Sigmoid colon (tissue), 4 donors: ENCODE measurements around the gene LRRC1.

Experiments
- EP300 ChIP-seq, 4 donors: sonication (generic); formaldehyde crosslinking; IDR thresholded peaks; one replicate each; pipeline ENCODE4 v1.6.1; 2017; ENCODE audit warnings: antibody characterized with exemption in 4 of 4
- POLR2A ChIP-seq, 2 donors: fragments of 450-650 bp; IDR thresholded peaks; one replicate each; pipeline ENCODE4 v1.6.1; 2016; ENCODE audit warnings: antibody characterized with exemption in 2 of 2, mild to moderate bottlenecking in 2 of 2, moderate library complexity in 2 of 2
- POLR2AphosphoS5 ChIP-seq, 4 donors: sonication (generic); formaldehyde crosslinking; IDR thresholded peaks; one replicate each; pipeline ENCODE4 v1.6.1; 2017; ENCODE audit warnings: antibody characterized with exemption in 4 of 4
- TF ChIP-seq, protein P1 (sequence below), 4 experiments: fragments of 450-650 bp in 3 of 4; fragments of 200-600 bp in 1 of 4; IDR thresholded peaks; one replicate each; pipeline ENCODE4 v1.5.1; 2016 to 2019; ENCODE audit warnings: antibody characterized with exemption in 4 of 4, mild to moderate bottlenecking in 3 of 4, moderate library complexity in 2 of 4

DNA sequence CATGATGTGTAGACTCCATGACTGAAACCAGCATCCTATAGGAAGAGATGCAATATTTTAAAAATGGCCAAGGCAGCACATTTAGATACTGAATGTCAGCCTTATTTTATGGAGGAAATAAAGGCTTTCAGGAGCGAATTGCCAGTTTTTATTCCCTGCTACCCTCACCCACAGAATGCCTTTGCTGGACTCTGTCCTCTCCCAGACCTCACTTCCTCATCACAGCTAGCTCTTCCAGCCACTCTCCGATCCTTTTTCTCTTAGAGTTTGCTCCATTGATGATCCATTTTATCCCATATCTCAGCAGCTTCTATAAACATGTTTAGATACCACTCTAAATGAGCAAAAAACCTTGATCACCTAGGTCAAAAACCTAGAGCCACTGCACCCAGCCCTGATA, 137.7 kb downstream of the LRRC1 start:
- TF ChIP-seq, protein P1, sequence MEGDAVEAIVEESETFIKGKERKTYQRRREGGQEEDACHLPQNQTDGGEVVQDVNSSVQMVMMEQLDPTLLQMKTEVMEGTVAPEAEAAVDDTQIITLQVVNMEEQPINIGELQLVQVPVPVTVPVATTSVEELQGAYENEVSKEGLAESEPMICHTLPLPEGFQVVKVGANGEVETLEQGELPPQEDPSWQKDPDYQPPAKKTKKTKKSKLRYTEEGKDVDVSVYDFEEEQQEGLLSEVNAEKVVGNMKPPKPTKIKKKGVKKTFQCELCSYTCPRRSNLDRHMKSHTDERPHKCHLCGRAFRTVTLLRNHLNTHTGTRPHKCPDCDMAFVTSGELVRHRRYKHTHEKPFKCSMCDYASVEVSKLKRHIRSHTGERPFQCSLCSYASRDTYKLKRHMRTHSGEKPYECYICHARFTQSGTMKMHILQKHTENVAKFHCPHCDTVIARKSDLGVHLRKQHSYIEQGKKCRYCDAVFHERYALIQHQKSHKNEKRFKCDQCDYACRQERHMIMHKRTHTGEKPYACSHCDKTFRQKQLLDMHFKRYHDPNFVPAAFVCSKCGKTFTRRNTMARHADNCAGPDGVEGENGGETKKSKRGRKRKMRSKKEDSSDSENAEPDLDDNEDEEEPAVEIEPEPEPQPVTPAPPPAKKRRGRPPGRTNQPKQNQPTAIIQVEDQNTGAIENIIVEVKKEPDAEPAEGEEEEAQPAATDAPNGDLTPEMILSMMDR (IDR thresholded peaks at IDR 0.05), result no peak
- TF ChIP-seq EP300 (IDR thresholded peaks at IDR 0.05) (no peak), POLR2AphosphoS5 (IDR thresholded peaks at IDR 0.05) (no peak), POLR2A (IDR thresholded peaks at IDR 0.05) (no peak)
